Kasumi-1 (cell line): ENCODE measurements around the gene OR8B8.
A peak's percentile ranks its signal among the peaks of the same experiment; 100 is the strongest.
"Not testable (repeated sequence)": the region's sequence is repeated elsewhere in the genome, so short reads cannot be mapped to it uniquely, and the experiment has no call there.

ENCODE experiments used
- DNase-seq, 2 experiments: peaks; one replicate each; lab custom pipeline; 2025; lab: John Stamatoyannopoulos, UW

Gene OR8B8, protein sequence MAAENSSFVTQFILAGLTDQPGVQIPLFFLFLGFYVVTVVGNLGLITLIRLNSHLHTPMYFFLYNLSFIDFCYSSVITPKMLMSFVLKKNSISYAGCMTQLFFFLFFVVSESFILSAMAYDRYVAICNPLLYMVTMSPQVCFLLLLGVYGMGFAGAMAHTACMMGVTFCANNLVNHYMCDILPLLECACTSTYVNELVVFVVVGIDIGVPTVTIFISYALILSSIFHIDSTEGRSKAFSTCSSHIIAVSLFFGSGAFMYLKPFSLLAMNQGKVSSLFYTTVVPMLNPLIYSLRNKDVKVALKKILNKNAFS

GRCh38 chr11:124445646-124446150 is at the start of gene OR8B8:
OR8B8 (minus strand) TSS chr11:124445696; CDS start chr11:124441085, 4,611 bp downstream.
- DNase-seq = no peak

DNA sequence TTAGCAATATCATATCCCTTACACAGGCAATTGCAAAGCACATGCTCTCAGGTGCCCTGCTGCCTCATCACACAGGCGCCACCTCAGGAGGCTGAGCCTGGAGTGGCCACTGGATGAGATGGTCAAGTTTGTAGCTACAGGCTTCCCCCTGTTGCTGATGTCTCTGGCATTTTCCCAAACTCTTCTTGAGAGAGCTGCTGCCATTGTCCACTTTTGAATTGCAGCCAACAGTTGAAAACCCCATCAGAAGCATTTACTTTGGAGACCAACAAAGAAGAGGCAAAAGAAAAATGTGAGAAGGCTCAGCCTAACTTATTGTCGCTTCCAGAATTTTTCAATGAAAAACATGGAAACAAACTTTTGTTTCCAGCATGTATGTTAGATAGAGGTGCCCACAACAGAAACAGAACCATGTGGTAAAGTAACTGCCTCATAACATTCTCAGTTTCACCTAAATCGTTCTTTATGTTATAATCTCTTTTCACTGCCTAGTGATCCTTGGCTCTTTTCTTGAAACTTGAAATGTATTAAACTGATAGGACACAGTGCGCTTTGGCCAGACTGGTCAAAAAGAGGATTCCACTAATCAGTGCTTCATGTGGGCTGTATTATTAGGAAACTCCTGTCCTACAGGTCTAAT is 47.6 kb upstream of the OR8B8 start:
- no peak for DNase-seq

GRCh38 chr11:124483422-124483821 is 37.9 kb upstream of the OR8B8 start:
- DNase-seq = no peak

- DNase-seq = no peak
These were observed 37.1 kb upstream of the OR8B8 start for GRCh38 chr11:124482362-124483147.

GRCh38 chr11:124481365-124482323 is 36.1 kb upstream of the OR8B8 start:
- DNase-seq = peak; percentile 34 to 52

DNA sequence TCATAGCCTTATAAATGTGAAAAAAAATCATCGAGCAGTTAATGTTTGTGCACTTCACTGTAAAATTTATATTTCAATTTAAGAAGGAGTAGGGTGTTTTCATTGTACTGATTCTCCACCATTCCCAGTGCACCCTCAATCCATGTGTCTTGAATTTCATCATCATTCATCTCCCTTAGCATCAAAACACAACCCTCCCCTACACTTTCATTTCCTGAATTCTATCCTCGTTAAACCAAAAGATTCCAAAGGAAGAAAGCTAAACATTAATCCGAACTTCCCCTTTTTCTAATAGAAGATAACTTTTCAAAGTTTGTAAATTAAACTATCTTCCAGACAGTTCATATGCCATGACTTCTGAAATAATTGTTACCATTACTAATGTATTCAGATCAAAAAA is 34.1 kb upstream of the OR8B8 start:
- no peak for DNase-seq

- DNase-seq = no peak
These were observed 29.8 kb upstream of the OR8B8 start for GRCh38 chr11:124475265-124475664.

GRCh38 chr11:124474779-124475178 is 29.3 kb upstream of the OR8B8 start:
- DNase-seq = no peak

GRCh38 chr11:124474079-124474478 is 28.6 kb upstream of the OR8B8 start:
- no peak for DNase-seq

- DNase-seq = no peak
These were observed 28.0 kb upstream of the OR8B8 start for GRCh38 chr11:124473476-124473875.

- no peak for DNase-seq
These were observed 25.2 kb upstream of the OR8B8 start for GRCh38 chr11:124470561-124471227.

GRCh38 chr11:124467381-124467927 is 22.0 kb upstream of the OR8B8 start:
- DNase-seq = no peak

- no peak for DNase-seq
These were observed 19.9 kb upstream of the OR8B8 start for GRCh38 chr11:124465368-124465767.

DNA sequence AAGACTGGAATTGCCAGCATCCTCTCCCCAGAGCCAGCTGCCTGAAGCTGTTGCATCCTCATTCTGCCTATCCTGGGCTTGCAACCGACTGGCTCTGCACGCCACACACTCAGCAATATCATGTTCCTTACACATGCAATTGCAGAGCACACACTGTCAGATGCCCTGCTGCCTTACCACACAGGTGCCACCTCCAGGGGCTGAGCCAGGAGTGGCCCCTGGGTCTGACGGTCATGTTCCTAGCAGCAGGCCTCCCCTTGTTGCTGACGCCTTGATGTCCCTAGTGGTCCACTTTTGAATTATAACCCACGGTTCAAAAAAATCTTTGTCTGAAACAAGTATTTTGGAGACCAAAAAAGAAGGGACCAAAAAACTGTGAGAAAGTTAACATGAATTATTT is 18.5 kb upstream of the OR8B8 start:
- DNase-seq = no peak

- no peak for DNase-seq
These were observed 17.8 kb upstream of the OR8B8 start for GRCh38 chr11:124463324-124463723.

- peak in 1 of 2 experiments; percentile 0 for DNase-seq
These were observed 15.0 kb upstream of the OR8B8 start for GRCh38 chr11:124460459-124460858.

- not testable (repeated sequence) for DNase-seq
These were observed 13.9 kb upstream of the OR8B8 start for GRCh38 chr11:124459379-124459778.

- no peak for DNase-seq
These were observed 9.1 kb upstream of the OR8B8 start for GRCh38 chr11:124454552-124454951.

DNA sequence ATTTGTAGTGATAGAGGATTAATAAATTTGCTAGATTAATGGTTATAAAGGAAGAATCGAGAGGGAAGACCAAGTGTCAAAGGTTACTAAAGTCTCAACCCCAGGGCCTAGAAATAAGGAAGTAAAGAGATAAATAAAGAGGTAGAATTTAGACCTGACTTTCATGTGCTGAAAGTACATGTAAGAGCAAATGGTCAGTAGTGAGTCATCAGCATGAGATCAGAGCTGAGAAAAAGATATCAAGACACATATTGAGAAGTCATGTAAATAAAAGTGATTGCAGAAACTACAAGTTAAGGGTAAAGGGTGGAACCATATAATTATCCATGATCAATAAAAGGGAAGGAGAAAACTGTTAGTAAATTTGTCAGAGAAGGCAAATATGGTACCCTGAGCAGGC is 1.4 kb upstream of the OR8B8 start:
- no peak for DNase-seq

- no peak for DNase-seq
These were observed 2.6 kb downstream of the OR8B8 start for GRCh38 chr11:124442847-124443246.

GRCh38 chr11:124442442-124442841 is 3.1 kb downstream of the OR8B8 start:
- no peak for DNase-seq
